AG04449 (cell line): Measurements from ENCODE around the gene RPL27A.

Source experiments
- CTCF ChIA-PET: fragments of 350-600 bp; formaldehyde crosslinking; extraction: SDS; loops from one replicate; lab custom pipeline; 2021; ENCODE audit warnings: antibody characterized with exemption; lab: Yijun Ruan, JAX
- POLR2A ChIA-PET: fragments of 400-600, 350-600 bp; formaldehyde crosslinking; extraction: SDS; loops from one replicate; lab custom pipeline; 2020; ENCODE audit warnings: antibody characterized with exemption, inconsistent platforms; lab: Yijun Ruan, JAX
- DNase-seq: peaks from one replicate; pipeline ENCODE4 v3.0.0-alpha.2; 2010; ENCODE audit warnings: low read depth, low spot score
- H3K4me3 ChIP-seq: 2 replicates; pipeline ENCODE4 v1.5.1; 2011; ENCODE audit warnings: low read depth, mild to moderate bottlenecking, control low read depth, low read length
- TF ChIP-seq, protein P1 (sequence below): IDR thresholded peaks from one replicate; pipeline ENCODE4 v1.5.1; 2011; ENCODE audit warnings: mild to moderate bottlenecking, moderate library complexity, low read length, control low read depth, inconsistent platforms; ENCODE audit not compliant: insufficient read depth; ENCODE audit errors: missing control alignments

Gene RPL27A

DNA sequence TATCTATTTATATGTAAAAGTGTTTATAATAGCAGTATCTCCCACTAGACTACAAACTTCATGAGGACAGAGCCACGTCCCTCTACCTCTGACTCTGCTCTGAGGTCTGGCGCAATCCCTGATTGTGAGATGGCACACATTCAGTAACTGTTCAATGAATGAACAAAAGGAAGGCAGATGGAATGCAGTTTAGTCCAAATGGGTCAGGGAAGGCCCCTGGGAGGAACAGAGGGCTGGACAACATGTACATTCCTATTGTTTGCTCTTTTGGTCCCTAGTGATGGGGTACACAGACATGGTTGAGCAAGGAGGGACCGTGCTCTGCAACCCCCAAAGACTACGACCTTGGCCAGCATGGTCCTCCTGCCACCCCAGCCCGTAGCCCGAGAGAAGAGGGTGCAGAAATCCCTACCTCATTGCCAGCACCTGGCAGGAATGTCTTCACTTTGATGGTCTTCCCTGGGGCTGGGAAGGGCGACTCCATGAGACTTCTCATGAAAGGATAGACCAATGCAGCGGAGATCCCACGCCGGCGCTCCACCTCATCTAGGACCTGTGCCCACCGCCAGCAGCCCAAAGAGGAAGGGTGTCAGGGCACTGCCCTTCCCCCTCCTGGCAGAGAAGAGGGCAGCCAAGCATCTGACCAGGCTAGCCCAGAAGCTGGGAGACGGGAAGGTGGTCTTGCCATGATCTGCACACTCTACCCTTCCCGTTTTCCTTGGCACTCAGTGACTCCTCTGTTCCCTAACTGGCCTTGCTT, 24.3 kb downstream of the RPL27A start:
- H3K4me3 ChIP-seq: no peak overlapping the region
- ChIA-PET CTCF (interaction anchor here (1.1 to 1.5 kb wide), 2 partner anchors 107 to 253 kb away, joined by 3 to 4 read pairs; no protein-coding TSS in a partner anchor), POLR2A (interaction anchor here (0.7 kb wide), 1 partner anchor 14 kb away, joined by 4 read pairs; no protein-coding TSS in a partner anchor)
- no peak for DNase-seq
- TF ChIP-seq, protein P1, sequence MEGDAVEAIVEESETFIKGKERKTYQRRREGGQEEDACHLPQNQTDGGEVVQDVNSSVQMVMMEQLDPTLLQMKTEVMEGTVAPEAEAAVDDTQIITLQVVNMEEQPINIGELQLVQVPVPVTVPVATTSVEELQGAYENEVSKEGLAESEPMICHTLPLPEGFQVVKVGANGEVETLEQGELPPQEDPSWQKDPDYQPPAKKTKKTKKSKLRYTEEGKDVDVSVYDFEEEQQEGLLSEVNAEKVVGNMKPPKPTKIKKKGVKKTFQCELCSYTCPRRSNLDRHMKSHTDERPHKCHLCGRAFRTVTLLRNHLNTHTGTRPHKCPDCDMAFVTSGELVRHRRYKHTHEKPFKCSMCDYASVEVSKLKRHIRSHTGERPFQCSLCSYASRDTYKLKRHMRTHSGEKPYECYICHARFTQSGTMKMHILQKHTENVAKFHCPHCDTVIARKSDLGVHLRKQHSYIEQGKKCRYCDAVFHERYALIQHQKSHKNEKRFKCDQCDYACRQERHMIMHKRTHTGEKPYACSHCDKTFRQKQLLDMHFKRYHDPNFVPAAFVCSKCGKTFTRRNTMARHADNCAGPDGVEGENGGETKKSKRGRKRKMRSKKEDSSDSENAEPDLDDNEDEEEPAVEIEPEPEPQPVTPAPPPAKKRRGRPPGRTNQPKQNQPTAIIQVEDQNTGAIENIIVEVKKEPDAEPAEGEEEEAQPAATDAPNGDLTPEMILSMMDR: no peak

DNA sequence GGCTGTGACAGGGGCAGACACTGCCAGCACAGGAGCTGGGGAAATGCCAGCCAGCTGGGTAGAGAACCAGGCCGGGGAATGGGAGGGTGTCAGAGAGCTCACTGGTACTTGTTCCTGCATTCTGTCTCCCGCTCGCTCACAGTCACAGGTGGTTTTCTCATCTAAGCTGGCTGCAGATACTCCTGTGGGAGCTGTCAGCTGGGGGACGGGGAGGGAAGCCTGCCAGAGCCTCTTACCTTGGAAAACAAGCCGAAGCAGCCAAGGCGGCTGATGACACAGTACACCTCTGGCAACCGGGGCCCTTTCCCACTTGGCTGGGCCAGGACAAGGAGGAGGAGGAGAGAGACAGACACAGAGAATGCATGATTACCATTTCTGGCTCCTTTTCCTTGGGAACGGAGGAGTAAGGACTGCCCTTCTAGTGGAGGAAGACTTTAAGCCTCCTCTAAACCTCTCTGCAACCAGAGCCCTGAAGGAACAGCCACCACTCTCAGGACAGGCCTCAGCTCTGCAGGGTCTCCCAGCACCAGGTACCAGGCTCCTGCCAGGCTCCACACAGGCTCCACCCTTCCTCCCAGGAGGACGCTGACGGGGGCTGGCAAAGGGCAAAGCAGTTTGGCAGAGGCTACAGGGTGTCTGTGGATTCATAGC, 25.1 kb downstream of the RPL27A start:
- ChIA-PET CTCF (interaction anchor here (1.1 to 1.8 kb wide), 4 partner anchors 9 to 252 kb away, joined by 3 to 6 read pairs (median 4); no protein-coding TSS in a partner anchor), POLR2A (interaction anchor here (0.6 to 0.7 kb wide), 2 partner anchors 14 to 60 kb away, joined by 4 read pairs; no protein-coding TSS in a partner anchor)
- TF ChIP-seq, protein P1: no peak
- no peak for DNase-seq
- H3K4me3 ChIP-seq: no peak overlapping the region

DNA sequence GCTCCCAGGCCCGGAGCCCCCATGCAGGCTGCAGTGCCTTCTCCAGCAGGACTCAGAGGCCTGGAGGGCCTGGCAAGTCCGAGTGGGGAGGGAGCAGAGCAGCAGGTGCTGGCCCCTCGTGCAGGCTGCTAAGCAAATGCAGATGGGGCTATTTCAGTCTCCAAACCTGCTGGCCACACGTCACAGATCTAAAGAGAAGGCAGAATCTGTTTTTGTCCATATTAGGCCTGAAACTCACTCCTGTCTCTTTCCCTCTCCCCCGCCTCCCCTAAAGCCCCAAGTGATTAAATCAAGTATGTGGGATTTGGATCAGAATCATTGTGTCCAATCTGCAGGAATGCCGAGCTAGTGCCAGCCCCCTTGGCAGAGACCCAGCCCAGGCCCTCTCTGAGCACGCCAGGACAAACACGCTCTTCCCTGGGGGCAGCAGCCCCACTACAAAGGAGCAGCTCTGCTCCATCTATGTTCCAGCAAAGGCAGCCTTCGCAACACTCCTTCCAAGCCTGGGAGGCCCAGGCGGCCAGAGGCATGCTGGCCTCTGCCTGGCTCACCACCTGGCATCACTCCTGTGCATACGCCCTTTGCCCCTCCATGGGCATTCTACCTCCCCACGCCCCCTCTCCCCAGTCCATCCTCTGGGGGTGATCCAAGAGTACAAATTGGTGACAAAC, 26.5 kb downstream of the RPL27A start:
- peak; percentile 94 for DNase-seq

DNA sequence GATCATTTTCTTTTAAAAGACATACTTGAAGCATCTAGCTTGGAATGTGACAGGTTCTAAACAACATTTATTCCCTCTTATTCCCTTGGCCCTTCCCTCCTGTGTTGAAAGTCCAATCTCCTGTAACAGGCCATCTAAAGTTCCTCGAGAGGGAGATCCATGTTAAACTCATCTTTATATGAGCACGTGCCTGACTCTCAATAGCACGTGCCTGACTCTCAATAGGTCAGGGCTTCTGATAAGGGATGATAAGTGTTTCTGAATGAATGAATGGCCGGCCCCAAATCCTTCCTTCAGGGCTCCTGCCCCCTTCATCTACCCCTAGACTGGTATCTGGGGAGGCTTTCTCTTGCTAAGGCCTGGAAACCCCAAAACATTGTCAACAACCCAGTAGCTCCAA, 27.2 kb downstream of the RPL27A start:
- TF ChIP-seq, protein P1: no peak
- no peak overlapping the region for H3K4me3 ChIP-seq
- CTCF ChIA-PET: interaction anchor here (1.3 to 1.8 kb wide), 4 partner anchors 10 to 103 kb away, joined by 4 to 7 read pairs (median 6); no protein-coding TSS in a partner anchor
- no peak for DNase-seq
- POLR2A ChIA-PET: interaction anchor here (1.0 to 1.6 kb wide), 6 partner anchors 9 to 101 kb away, joined by 3 to 14 read pairs (median 4); a partner anchor contains a TSS

More for the DNA sequence above, 26.5 kb downstream of the RPL27A start:
- no peak overlapping the region for H3K4me3 ChIP-seq
- ChIA-PET CTCF (interaction anchor here (0.8 to 1.8 kb wide), 4 partner anchors 10 to 250 kb away, joined by 3 to 7 read pairs (median 5); no protein-coding TSS in a partner anchor), POLR2A (interaction anchor here (0.7 to 1.6 kb wide), 7 partner anchors 9 to 255 kb away, joined by 3 to 14 read pairs (median 3); a partner anchor contains a TSS)
- TF ChIP-seq, protein P1: no peak

DNA sequence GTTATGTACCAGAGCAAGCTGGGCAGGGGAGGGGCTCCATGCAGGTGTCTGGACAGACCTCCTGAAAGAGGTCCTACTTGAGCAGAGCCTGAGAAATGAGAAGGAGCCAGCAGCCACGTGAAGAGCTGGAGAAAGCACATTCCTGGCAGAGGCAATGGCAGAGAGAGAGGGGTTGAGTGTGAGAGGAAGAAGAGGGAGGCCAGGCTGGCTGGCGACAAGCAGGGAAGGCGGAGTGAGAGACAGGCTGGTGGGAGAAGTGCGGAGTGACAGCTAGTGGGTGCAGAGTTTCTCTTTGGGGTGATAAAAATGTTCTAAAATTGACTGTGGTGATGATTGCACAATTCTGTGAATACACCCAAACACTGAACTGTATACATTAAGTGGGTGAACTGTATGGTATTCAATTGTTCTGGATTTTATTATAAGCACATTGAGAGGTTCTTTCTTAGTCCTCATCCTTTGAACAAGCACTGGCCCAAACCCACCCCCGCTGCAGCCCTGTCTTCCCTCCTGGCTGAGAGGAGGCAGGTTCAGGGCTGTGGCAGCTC, 29.4 kb downstream of the RPL27A start:
- H3K4me3 ChIP-seq: no peak overlapping the region
- DNase-seq: no peak
- TF ChIP-seq, protein P1: no peak
- CTCF ChIA-PET: interaction anchor here (1.7 kb wide), 1 partner anchor 247 kb away, joined by 5 read pairs; no protein-coding TSS in a partner anchor
- POLR2A ChIA-PET: no interaction called here
